Kidney tubule cell (primary cell): Measurements from ENCODE around the gene ERC1.
A peak's percentile ranks its signal among the peaks of the same experiment; 100 is the strongest.

ENCODE experiments used
- DNase-seq: peaks from one replicate; pipeline ENCODE4 v3.0.0-alpha.2; 2018; ENCODE audit warnings: low spot score

Gene ERC1

DNA sequence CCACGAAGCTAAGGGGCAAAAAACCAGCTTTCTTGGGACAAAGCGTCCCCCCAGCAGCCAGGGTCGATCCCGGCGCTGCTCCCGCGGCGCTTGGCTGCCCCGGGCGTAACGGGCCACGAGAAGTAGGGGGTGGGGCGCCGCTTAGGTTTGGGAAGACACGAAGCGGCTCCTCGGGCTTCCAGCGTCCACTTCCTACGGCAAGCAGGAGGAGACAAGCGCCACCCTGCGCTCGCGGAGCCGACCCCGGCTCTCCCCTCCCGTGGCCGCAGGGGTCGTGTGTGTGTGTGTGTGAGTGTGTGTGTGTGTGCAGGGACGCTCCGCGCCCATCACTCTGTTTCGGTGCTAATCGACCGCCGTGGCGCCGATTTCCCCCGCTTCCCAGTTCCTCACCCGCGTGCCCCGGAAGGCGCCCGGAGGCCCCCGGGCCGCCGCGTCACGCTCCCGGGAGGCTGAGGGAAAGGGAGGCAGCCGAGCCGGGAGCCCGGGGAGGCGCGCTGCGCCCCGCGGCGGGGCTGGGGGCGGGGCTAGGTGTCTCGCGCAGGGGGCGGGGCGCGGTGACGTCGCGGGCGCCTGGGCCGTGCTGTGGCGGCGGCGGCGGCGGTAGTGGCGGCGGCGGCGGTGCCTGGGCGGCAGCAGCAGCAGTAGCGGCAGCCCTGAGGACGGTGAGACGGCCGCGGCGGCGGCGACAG lies at the start of gene ERC1:
TSS of gene ERC1 (plus strand) at position 563 of the 689 bp plus-strand sequence. CDS start 36,681 bp downstream, outside the sequence.
- DNase-seq, result peak; percentile 88

DNA sequence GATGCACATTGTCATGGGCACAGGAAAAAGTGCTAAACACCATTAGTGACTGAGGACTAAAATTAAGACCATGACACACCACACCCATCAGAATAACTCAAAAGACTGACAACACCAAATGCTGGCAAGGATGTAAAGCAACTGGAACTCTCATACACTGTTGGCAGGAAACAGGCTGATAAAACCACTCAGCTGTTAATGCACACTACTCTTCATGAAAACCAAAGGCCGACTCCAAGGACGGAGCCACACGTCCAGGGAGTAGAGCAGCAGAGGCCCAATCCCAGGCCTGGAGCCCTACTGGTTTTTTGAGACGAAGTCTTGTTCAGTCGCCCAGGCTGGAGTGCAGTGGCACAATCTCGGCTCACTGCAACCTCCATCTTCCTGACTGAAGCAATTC lies 48.0 kb upstream of the ERC1 start:
- no peak for DNase-seq

DNA sequence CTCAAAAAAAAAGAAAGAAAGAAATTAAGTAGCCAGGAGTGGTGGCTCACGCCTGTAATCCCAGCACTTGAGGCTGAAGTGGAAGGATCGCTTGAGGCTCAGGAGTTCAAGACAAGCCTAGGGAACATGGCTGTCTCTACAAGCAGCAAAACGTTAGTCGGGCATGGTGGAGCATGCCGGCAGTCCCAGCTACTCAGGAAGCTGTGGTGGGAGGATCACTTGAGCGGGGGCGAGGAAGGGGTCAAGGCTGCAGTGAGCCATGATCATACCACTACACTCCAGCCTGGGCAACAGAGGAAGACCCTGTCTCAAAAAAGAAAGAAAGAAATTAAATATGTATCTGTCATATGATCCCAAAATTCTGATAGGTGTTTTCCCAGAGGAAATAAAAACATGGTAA lies 46.8 kb upstream of the ERC1 start:
- no peak for DNase-seq

DNA sequence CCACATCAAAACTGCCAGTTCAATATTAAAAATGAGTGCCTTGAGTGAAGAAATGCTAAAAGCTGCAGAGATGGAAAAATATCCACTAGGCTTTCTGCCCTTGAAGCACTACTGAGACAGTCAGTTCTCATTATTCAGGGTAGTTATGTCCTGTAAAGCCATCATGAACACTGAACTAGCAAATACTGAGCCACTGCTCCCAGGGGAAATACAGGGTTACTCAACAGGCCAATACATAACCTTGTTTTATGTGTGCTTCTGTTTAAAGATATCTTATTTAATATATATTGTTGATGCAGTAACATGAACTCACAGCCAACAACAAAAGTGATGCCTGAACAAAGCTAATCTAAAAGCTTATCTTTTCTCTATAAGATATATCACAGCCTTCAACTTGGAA lies 44.8 kb upstream of the ERC1 start:
- no peak for DNase-seq

DNA sequence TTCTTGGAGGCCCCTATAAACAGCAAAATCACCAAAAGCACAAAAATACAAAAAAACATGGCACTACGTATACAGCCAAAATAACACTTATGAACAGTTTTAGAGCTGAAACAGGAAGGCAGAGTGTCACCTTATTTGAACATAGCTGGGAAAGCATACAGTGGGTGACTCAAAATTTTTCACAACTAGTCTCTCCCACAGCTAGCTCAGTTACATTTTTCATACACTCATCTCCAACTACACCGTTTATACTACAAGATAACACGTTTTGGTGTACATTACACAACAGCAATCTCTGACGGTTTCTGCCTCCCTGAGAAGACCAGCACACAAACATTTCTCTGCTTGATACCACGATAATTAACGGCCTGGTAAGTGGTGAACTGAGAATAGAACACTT lies 44.4 kb upstream of the ERC1 start:
- DNase-seq, result no peak

DNA sequence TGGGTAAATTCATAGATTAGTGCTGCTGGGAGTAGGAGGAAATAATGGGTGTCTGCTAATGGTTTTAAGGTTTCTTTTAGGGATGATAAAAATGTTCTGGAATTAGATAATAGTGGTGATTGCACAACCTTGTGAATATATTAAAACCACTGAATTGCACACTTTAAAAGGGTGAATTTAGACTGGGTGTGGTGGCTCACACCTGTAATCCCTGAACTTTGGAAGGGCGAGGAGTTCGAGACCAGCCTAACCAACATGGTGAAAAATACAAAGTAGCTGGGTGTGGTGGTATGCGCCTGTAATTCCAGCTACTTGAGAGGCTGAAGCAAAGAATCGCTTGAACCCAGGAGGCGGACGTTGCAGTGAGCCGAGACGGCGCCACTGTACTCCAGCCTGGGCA lies 42.8 kb upstream of the ERC1 start:
- DNase-seq, result peak; percentile 4

DNA sequence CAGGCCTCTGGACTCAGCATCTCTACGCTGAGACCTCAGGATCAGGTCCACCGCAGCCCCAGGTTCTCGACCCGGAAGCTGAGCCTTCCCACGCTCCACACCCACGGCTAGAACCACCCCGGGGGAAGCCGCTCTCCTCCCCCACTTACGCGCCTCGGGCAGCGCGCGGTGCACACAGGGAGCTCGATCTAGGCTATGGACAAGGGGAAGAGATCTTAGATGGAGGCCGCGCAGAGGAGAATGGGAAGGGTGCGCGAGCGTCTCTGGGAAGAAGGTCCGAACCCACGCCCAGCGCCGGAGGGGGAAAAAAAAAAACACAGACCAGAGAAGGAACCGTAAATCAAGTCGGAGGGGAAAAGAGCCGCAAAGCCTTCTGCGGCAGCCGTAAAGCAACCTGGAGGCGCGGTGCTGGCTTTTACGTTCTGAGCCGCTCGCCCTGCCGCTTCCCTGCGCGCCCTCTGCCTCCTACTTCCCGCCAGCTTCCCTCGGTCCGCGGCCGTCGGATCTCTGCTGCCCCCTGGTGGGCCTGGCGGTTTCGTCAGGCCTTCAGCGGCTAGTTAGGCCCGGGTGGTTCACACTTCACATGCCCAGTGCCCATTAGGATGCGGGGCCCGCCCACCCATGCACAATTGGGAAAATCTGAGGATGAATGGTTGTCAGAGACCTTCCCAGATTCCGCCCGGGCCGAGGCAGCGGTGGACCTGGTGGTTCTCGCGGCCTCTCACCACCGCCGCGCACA lies 41.4 kb upstream of the ERC1 start, which contains the start of gene RAD52:
TSS of gene RAD52 (minus strand) at position 242 of the 739 bp plus-strand sequence. CDS start 16,636 bp downstream, outside the sequence.
- DNase-seq, result peak; percentile 99

DNA sequence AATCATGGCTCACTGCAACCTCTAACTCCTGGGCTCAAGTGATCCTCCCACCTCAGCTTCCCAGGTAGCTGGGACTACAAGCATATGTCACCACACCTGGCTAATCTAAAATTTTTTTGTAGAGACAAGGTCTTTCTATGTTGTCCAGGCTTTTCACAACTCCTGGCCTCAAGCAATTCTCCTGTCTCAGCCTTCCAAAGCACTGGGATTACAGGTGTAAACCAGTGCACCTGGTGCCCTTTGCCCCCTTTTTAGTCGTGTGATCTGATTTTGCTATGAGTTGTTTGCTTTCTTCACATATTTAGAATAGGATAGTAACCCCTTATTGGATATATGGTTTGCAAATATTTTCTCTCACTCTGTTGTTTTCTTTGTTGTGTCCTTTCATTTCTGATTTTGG lies 39.8 kb upstream of the ERC1 start:
- no peak for DNase-seq

DNA sequence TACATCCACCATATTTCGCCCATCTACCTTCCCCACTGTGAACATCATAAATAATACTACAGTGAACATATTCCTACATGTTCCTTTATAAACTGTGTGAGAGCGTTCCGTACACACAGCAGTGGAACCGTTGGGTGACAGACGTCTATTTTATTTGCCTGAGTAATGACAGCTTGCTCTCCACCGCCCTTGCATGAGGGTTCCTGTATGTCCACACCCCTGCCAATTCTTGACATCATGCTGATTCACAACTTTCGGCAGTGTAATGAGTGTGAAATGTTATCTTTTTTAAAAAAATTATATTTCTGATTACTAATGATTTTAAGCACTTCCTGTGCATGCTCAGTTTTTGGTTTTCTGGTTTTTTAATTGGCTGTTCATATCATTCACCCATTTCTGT lies 37.2 kb upstream of the ERC1 start:
- DNase-seq, result peak; percentile 10

DNA sequence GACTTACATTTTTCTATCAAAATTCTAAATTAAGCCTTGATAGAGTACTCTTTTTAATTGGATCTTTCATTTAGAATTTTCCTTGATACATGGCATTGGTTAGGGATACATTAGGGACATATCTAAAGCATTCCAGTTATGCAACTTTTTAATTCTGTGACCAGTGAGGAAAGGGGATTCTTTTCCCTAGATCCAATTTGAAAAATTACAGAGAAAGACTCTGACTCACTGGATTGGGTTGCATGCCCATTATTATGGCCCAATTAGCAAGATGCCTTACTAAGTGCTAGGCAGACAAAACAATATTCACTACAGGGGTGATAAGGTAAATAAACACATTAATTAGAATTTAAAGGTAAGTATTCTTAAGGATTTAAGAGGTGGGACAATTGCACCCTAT lies 36.3 kb upstream of the ERC1 start:
- no peak for DNase-seq

DNA sequence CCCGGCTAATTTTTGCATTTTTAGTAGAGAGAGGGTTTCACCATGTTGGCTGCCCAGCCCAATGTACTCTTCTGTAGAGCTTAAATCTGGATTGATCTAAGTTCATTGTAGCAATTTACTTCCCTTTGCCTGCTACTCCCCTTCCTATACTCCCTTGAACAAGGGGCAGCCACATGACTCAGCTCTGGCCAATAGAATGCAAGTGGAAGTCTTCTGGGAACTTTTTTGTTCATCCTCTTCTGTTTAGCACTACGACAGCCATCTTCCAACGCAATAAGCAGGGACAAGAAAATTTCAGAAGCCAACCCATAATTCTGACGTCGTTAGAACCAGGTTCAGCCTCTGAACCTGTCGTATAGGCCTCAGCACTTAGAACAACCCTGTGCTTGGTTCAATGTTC lies 35.1 kb upstream of the ERC1 start:
- DNase-seq, result no peak

DNA sequence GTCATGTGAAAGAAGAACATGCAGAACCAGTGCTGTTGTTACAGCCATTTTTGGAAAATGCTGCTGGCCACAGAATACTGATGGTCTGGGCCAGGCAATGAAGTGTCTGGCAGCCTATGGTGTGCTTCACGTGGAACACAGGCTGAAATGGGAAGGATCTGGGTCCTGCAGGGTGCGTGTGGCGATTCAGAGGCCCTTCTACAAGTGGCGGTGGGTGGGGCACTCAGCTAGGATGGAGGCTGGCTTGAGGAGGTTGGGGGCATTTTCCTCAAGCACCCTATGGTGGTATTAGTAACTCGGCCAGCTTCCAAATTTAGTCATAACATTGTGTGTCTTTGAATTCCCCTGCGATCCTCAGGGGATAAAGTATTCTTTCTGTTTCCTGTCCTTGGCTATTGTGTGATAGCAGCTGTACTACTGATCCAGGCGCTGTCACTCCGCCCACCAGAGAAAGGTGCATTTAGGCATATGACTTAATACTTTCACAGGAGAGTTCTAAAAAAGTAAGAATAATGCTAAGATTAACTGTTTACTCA lies 32.4 kb upstream of the ERC1 start:
- DNase-seq, result no peak

DNA sequence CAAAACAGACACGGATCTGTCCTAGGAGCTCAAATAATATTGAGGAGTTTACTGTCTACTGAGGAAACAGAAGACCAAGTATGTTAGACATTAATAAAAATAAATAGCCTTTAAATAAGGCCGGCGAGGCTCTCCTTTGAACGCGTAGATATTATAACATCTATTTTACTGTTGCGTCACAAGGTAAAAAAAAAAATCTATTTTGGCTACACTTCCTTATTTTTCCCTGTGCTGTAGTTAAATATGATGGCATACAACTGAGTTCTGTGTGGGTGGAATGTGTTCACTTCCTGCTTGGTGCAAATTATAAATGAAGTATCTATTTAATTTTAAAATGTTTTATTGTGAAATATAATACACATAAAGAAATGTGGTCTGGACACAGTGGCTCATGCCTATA lies 24.3 kb upstream of the ERC1 start:
- no peak for DNase-seq

DNA sequence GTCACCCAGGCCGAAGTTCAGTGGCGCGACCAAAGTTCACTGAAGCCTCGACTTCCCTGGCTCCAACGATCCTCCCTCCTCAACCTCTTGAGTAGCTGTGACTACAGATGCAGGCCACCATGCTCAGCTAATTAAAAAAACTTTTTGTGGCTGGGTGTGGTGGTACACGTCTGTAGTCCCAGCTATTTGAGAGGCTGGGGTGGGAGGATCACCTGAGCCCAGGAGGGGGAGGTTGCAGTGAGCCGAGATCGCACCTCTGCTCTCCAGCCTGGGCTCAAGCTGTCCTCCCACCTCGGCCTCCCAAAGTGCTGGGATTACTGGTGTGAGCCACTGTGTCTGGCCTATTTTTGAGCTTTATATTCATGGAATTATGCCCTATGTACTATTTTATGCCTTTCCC lies 23.4 kb upstream of the ERC1 start:
- DNase-seq, result no peak

DNA sequence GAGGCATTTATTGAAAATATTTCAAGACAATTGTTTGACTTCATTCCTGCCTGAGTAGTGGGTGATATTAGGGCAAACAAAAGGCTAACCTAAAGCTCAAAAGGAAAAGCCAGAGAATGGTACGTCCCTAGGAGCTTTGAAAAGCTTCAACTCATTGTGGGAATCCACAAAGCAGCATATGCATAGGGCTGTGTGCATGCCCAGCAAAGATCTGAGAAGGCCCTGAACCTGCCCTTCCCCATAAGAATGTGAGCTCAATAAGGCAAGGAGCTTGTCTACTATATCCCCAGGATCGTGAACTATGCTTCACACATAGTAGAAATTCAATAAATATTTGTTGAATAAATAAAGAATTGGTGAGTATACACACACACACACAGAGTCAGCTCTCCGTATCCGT lies 22.5 kb upstream of the ERC1 start:
- peak; percentile 11 for DNase-seq

DNA sequence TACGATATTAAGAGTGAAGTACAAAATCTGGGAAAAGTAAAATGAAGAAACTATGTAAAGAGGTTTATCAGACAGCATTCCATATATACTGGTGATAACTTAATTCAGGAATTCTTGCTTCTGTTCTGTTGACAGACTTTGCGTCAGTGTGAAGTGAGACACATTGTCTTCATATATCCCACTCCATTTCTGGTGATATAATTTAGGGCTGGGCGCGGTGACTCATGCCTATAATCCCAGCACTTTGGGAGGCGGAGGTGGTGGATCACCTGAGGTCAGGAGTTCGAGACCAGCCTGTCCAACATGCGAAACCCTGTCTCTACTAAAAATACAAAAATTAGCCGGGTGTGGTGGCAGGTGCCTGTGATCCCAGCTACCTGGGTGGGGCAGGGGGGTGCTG lies 21.2 kb upstream of the ERC1 start:
- DNase-seq, result no peak

DNA sequence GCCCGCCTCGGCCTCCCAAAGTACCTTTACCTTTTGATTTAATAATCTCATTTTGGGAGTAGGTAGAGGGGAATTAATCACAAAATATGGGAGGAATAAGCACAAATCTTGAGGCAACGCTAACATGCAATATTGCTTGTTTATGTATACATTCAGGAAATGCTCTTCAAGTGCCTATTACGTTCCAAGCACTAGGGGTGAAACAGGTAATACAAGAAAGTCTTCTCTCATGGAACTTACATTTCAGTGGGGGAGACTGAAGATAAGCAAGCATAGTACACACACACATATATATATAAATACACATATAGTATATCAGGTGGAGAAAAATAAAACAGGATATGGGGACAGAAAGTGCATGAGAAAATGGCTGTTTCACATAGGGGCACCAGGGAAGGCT lies 19.0 kb upstream of the ERC1 start:
- no peak for DNase-seq

DNA sequence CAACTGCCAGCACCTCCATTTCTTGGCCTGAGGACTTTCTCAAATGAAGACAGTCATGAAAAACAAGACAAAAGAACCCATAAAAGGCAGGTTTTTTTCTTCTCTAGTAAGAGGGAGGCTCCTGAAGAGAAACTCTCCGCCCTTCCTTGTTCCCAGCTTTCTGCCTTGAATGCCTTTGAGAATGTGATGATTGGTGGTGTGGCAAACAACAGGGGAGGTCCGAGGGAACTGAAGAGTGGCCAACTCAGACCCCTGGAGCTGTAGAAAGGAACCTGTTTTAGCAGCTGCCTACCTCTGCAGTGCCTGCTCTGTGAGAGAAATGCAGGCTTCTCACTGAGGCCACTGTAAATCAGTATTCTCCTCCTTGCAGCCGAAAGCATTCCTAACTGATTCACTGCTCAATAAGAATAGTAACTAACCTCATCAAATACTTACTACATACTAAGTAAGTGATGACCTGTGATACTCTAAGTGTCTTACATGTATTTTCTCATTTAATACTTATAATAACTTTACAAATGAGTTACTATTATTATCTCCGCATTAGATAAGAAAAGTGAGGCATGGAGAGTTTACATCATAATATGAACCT lies 16.7 kb upstream of the ERC1 start:
- no peak for DNase-seq

DNA sequence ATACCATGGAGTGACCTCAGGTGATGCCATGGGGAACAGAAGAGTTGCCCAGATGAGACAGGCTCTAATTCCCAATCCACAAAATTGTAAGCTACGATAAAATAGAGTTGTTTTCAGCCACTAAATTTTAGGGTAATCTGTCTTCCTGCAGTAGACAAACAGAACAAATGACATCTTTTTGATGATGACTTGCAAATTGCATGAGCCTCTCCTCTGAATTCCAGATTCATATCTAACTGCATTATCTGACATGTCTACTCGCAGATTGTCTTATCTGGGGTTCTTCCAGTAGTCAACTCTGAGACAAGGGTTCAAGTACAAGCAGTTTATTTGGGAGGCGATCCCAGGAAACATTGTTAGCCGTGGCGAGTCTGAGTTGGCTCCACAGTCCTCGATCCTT lies 14.4 kb upstream of the ERC1 start:
- no peak for DNase-seq

DNA sequence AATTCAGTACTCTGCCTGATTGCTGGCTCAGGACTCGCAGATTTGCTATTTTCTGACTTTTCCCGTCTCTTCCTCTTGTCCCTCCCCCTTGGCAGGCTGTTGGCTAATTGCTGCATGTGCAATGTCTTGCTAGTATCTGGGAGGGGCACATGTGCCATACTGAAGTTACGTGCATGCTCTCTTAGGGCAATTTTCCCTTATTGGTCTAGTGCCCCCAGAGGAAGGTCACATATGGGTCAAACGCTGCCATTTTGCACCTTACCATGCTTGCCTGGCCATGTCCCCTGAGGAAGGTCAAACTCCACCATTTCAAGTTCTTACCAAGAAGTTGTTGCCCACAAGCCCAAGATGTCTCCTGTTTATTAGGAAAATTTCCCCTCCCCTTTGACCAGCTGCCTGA lies 13.9 kb upstream of the ERC1 start:
- DNase-seq, result no peak

DNA sequence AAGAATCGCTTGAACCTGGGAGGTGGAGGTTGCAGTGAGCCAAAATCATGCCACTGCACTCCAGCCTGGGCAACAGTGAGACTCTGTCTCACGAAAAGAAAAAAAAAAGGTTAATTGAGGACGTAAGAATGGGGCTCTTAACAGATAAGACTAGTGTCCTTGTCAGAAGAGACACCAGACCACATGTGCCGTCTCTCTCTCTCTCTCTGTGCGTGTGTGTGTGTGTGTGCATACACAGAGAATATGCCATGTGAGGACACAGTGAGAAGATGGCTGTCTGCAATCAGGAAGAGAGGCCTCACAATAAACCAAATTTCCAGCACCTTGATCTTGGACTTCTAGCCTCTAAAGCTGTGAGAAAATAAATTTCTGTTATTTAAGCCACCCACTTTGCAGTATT lies 11.7 kb upstream of the ERC1 start:
- DNase-seq, result no peak

DNA sequence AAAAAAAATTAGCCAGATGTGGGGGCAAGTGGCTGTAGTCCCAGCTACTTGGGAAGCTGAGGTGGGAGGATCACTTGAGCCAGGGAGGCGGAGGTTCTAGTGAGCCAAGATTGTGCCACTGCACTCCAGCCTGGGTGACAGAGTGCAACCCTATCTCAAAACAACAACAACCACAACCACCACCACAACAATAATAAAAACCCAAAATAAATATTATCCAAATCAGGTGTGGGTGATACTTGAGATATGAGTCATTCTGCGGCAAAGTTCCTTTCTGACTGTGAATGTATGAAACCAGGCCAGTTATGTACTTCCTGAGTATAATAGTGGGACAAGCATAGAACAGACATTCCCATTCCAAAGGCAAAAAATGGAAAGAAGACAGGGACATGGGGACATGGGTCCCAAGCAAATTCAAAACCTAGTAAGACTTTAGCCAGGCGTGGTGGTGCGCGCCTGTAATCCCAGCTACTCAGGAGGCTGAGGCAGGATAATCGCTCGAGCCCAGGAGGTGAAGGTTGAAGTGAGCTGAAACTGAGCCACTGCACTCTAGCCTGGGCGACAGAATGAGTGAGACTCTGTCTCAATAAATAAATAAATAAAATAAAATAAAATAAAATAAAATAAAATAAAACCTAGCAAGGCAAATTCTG lies 9.7 kb upstream of the ERC1 start:
- no peak for DNase-seq

DNA sequence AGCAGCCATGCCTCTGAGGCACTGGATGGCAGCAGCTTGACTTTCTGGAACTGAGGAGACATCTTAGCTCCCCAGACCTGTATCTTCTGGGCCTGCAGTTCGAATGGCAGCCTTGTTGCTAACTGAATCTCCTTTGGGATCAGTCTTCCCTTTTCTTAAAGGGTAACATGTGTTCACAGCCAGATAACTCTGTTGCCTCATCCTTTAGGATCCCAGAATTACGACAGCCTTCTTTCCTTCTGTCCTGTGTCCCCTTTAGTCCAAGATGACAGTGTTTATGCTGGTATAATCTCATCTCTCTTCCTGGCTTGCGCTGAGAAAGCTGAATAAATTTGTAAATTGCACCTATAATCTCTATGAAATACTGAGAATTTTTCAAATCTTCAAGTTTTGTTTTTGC lies 9.1 kb upstream of the ERC1 start:
- DNase-seq, result no peak
